Breast epithelium (tissue), 4 donors: ENCODE measurements around the gene FHOD1. TPM values are rescaled to one million over a fixed set of nuclear protein-coding genes. Genes with fewer than 3 reads are reported as not detected.
A peak's percentile ranks its signal among the peaks of the same experiment; 100 is the strongest.

Experiments
- DNase-seq, 2 donors: peaks; one replicate each; pipeline ENCODE4 v3.0.0-alpha.2; 2019; ENCODE audit warnings: low spot score in 2 of 2
- H3K27ac ChIP-seq, 2 donors: fragments of 200-600 bp; sonication (generic) in 1 of 2; one replicate each; pipeline ENCODE4 v1.5.1; 2016 to 2019; ENCODE audit warnings: mild to moderate bottlenecking in 1 of 2
- H3K27me3 ChIP-seq, 2 donors: fragments of 200-600 bp; sonication (generic) in 1 of 2; one replicate each; pipeline versions ENCODE4 v1.5.1 to v1.6.0; 2017 to 2019; ENCODE audit warnings: control low read depth in 1 of 2, mild to moderate bottlenecking in 1 of 2
- H3K36me3 ChIP-seq: fragments of 200-600 bp; one replicate; pipeline ENCODE4 v1.5.1; 2019
- H3K4me1 ChIP-seq, 2 donors: fragments of 200-600 bp; sonication (generic); one replicate each; pipeline ENCODE4 v1.5.1; 2016 to 2019; ENCODE audit warnings: control low read depth in 1 of 2
- H3K4me3 ChIP-seq, 3 donors: fragments of 200-600 bp; sonication (generic); 1 replicate in 2 of 3; 2 replicates in 1 of 3; pipeline ENCODE4 v1.5.1; 2016 to 2019; ENCODE audit warnings: mild to moderate bottlenecking in 3 of 3, moderate library complexity in 2 of 3
- H3K9me3 ChIP-seq, 2 donors: fragments of 200-600 bp; sonication (generic) in 1 of 2; one replicate each; pipeline ENCODE4 v1.5.1; 2016 to 2019; ENCODE audit warnings: control low read depth in 1 of 2
- POLR2A ChIP-seq: fragments of 450-650 bp; IDR thresholded peaks from one replicate; pipeline ENCODE4 v1.6.1; 2016; ENCODE audit warnings: antibody characterized with exemption, mild to moderate bottlenecking, moderate library complexity
- POLR2AphosphoS5 ChIP-seq, 3 donors: sonication (generic); formaldehyde crosslinking; IDR thresholded peaks; one replicate each; pipeline ENCODE4 v1.6.1; 2017; ENCODE audit warnings: antibody characterized with exemption in 3 of 3
- intact Hi-C: fragments of 100-400 bp; cut with DNase I; formaldehyde crosslinking; loops from one replicate; pipeline ENCODE4 v1.15.1; 2023; ENCODE audit warnings: low total_unique reads
- total RNA-seq, 3 donors: library from RNA; depleted of rRNA; stranded (reverse); fragments of >200 nt; gene quantifications; one replicate each; pipeline ENCODE4 v1.1.0, GENCODE V29; 2016
- TF ChIP-seq, protein P1 (sequence below), 3 donors: fragments of 450-650 bp; IDR thresholded peaks; one replicate each; pipeline ENCODE4 v1.5.1; 2016 to 2017; ENCODE audit warnings: antibody characterized with exemption in 3 of 3, mild to moderate bottlenecking in 3 of 3, moderate library complexity in 3 of 3

Gene FHOD1
- total RNA-seq, 3 donors from 2014 or later: 19.3 to 25.9 (median 22.6) TPM

DNA sequence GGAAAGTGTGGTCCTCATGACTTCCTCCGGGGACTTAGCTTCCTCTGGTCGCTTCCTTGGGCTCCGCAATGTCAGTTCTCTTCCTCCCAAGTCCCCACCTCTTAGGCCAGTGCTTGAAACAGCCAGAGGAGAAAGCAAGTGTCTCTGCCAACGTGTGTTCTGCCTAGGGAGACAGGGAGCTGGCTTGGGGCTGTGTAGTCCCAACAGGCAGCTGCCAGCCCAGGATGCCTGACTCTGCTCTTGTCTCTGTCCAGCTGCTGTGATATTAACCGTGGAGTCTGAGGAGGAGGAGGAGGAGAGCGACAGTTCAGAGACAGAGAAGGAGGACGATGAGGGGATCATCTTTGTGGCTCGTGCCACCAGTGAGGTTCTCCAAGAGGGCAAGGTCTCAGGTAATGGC, 18.6 kb upstream of the FHOD1 start:
- TF ChIP-seq POLR2AphosphoS5 (IDR thresholded peaks at IDR 0.05) (no peak), POLR2A (no peak)
- TF ChIP-seq, protein P1, sequence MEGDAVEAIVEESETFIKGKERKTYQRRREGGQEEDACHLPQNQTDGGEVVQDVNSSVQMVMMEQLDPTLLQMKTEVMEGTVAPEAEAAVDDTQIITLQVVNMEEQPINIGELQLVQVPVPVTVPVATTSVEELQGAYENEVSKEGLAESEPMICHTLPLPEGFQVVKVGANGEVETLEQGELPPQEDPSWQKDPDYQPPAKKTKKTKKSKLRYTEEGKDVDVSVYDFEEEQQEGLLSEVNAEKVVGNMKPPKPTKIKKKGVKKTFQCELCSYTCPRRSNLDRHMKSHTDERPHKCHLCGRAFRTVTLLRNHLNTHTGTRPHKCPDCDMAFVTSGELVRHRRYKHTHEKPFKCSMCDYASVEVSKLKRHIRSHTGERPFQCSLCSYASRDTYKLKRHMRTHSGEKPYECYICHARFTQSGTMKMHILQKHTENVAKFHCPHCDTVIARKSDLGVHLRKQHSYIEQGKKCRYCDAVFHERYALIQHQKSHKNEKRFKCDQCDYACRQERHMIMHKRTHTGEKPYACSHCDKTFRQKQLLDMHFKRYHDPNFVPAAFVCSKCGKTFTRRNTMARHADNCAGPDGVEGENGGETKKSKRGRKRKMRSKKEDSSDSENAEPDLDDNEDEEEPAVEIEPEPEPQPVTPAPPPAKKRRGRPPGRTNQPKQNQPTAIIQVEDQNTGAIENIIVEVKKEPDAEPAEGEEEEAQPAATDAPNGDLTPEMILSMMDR (IDR thresholded peaks at IDR 0.05): no peak
- H3K4me1 ChIP-seq: no peaks in the 10 kb centered on the region

DNA sequence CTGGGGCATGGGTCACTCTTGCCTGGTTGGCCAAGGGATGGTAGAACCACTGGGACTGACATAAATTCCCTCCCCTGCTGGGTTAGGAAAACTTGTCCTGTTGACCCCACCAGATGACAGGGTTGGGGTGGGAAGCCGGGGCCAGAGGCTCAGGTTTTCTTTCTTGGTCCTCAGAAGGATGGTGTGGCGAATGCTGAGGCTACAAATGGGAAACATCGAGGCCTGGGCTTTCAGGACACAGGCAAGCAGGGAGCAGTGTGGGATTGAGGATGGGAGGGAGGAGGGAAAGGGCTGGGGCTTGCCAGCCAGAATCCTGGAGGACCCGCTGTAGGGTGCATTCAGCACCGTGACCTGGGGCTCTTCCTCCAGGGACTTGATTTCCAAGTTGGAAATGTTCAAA, 17.6 kb upstream of the FHOD1 start:
- H3K27ac ChIP-seq: no peak overlapping the region
- H3K36me3 ChIP-seq: no peaks in the 10 kb centered on the region
- no peaks in the 10 kb centered on the region for H3K27me3 ChIP-seq
- intact Hi-C loops: no loop called here
- H3K9me3 ChIP-seq: no peaks in the 10 kb centered on the region
- no peaks in the 10 kb centered on the region for H3K4me1 ChIP-seq
- no peak for DNase-seq
- H3K4me3 ChIP-seq: no peak overlapping the region
- TF ChIP-seq POLR2AphosphoS5 (IDR thresholded peaks at IDR 0.05) (no peak), POLR2A (no peak)
- TF ChIP-seq, protein P1 (IDR thresholded peaks at IDR 0.05): no peak

More for the DNA sequence above, 18.6 kb upstream of the FHOD1 start:
- Histone ChIP-seq H3K27me3 (no peaks in the 10 kb centered on the region), H3K9me3 (no peaks in the 10 kb centered on the region), H3K4me3 (no peak overlapping the region), H3K27ac (no peak overlapping the region), H3K36me3 (no peaks in the 10 kb centered on the region)
- DNase-seq: no peak
- intact Hi-C loops: no loop called here

DNA sequence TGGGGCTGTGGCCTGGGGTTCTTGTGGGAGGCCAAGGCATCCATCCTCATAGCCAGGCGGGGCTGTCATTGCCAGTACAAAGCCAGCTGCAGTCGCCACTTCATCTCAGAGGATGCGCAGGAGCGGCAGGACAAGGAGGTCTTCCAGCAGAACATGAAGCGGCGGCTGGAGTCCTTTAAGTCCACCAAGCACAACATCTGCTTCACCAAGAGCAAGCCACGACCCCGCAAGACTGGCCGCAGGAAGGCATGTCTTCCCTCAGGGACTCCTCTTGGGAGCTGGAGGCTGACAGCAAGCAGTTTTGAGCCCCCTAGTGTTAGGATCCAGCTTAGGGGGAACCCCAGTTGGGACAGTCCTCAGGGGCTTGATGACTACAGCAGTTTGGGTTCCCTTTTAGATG, 17.0 kb upstream of the FHOD1 start:
- no peaks in the 10 kb centered on the region for H3K36me3 ChIP-seq
- intact Hi-C loops: no loop called here
- H3K4me3 ChIP-seq: no peak overlapping the region
- no peak overlapping the region for H3K27ac ChIP-seq
- H3K27me3 ChIP-seq: no peaks in the 10 kb centered on the region
- TF ChIP-seq, protein P1 (IDR thresholded peaks at IDR 0.05): no peak
- no peak for TF ChIP-seq POLR2A
- H3K9me3 ChIP-seq: no peaks in the 10 kb centered on the region
- no peak for DNase-seq
- no peaks in the 10 kb centered on the region for H3K4me1 ChIP-seq

DNA sequence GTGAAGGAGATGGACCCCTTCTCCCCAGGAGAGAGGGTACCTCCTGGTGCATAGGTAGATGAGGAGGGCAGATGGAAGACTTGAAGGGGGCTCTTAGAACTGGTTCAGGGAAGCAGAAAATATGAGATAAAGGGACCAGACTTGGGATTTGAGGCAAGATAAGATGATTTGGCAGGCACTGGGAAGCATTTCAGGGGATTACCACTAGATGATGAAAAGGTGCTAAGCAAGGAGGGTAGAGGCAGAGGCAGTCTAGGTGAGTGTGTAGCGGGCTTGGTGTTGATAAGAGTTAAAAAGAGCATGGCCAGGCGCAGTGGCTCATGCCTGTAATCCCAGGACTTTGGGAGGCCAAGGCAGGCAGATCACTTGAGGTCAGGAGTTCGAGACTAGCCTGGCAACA, 15.9 kb upstream of the FHOD1 start:
- TF ChIP-seq, protein P1 (IDR thresholded peaks at IDR 0.05): no peak
- TF ChIP-seq POLR2AphosphoS5 (IDR thresholded peaks at IDR 0.05) (no peak), POLR2A (no peak)
- no peaks in the 10 kb centered on the region for H3K27me3 ChIP-seq
- no peak overlapping the region for H3K4me3 ChIP-seq
- intact Hi-C loops: no loop called here
- H3K9me3 ChIP-seq: no peaks in the 10 kb centered on the region
- H3K36me3 ChIP-seq: no peaks in the 10 kb centered on the region
- no peak for DNase-seq
- H3K4me1 ChIP-seq: no peaks in the 10 kb centered on the region
- no peak overlapping the region for H3K27ac ChIP-seq

DNA sequence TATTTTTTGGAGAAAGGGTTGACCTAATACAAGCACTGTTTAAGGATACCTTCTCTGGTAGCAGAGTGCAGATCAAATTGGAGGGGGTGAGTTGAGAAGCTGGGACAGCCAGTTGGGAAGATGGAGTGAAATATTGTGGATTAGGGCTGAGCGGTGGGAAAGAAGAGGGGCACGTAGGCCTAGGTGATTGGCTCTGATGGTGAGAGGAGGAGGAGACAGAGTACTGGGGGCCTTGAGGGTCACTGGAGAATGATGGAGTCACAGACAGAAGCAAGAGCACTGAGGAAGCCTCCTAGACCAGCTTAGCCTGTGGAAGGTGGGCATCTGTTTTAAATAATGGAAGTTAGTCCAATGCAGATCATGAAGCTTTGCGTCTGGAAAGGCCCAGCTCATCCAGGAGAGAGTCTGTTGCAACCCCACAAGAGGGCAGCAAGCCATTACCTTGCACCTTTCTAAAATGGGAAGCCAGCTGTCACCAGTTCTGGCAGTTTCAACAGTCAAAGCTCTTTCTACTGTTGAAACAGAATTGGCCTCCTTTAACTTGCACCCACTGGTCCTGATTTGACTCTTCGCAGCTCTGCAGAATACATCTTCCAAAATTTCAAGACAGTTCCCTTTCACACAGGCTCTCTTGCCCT, 13.3 kb upstream of the FHOD1 start:
- H3K9me3 ChIP-seq: no peaks in the 10 kb centered on the region
- intact Hi-C loops: no loop called here
- TF ChIP-seq, protein P1 (IDR thresholded peaks at IDR 0.05): peak in 2 of 3 donors; percentile 37 to 50
- TF ChIP-seq POLR2A (no peak), POLR2AphosphoS5 (IDR thresholded peaks at IDR 0.05) (peak in 1 of 3 donors; percentile 38)
- H3K36me3 ChIP-seq: no peaks in the 10 kb centered on the region
- H3K27ac ChIP-seq: no peak overlapping the region
- DNase-seq: no peak
- no peaks in the 10 kb centered on the region for H3K4me1 ChIP-seq
- no peaks in the 10 kb centered on the region for H3K27me3 ChIP-seq
- H3K4me3 ChIP-seq: no peak overlapping the region
